Measurements from ENCODE around the gene AOPEP.
"Not testable (repeated sequence)": the region's sequence is repeated elsewhere in the genome, so short reads cannot be mapped to it uniquely, and the experiment has no call there.

AOPEP gene

GRCh38 chr9:94937214-94937903, 210.9 kb downstream of the AOPEP start:
- H3K9ac ChIP-seq (ENCODE audit: low read depth, low read length): no peak overlapping the region
- H3K27ac ChIP-seq (ENCODE audit: low read depth, low read length): no peak overlapping the region
- H3K4me1 ChIP-seq (ENCODE audit: control insufficient read depth, insufficient read depth, low read length): 0 out of 2 replicates have a peak, but pooled peaks cover 4% of the 10 kb centered on the region
- no peaks in the 10 kb centered on the region for H3K36me3 ChIP-seq (ENCODE audit: control insufficient read depth, insufficient read depth, low read length)
- H3K9me3 ChIP-seq (ENCODE audit: control insufficient read depth, insufficient read depth, low read length): no peaks in the 10 kb centered on the region
- no peak overlapping the region for H3K4me3 ChIP-seq (ENCODE audit: low read depth, low read length)
- no peaks in the 10 kb centered on the region for H3K27me3 ChIP-seq (ENCODE audit: control insufficient read depth, insufficient read depth, low read length)

GRCh38 chr9:94938384-94938783, 211.9 kb downstream of the AOPEP start:
- Histone ChIP-seq H3K9me3 (ENCODE audit: control insufficient read depth, insufficient read depth, low read length) (no peaks in the 10 kb centered on the region), H3K4me1 (ENCODE audit: control insufficient read depth, insufficient read depth, low read length) (0 out of 2 replicates have a peak, but pooled peaks cover 4% of the 10 kb centered on the region), H3K9ac (ENCODE audit: low read depth, low read length) (no peak overlapping the region), H3K27me3 (ENCODE audit: control insufficient read depth, insufficient read depth, low read length) (no peaks in the 10 kb centered on the region), H3K36me3 (ENCODE audit: control insufficient read depth, insufficient read depth, low read length) (no peaks in the 10 kb centered on the region), H3K4me3 (ENCODE audit: low read depth, low read length) (no peak overlapping the region), H3K27ac (ENCODE audit: low read depth, low read length) (peak overlapping the region; percentile 11)

- H3K9ac ChIP-seq (ENCODE audit: low read depth, low read length); H3K27ac ChIP-seq (ENCODE audit: low read depth, low read length); H3K27me3 ChIP-seq (ENCODE audit: control insufficient read depth, insufficient read depth, low read length); H3K4me1 ChIP-seq (ENCODE audit: control insufficient read depth, insufficient read depth, low read length); H3K36me3 ChIP-seq (ENCODE audit: control insufficient read depth, insufficient read depth, low read length); H3K9me3 ChIP-seq (ENCODE audit: control insufficient read depth, insufficient read depth, low read length); H3K4me3 ChIP-seq (ENCODE audit: low read depth, low read length): not testable (repeated sequence)
These were observed 213.8 kb downstream of the AOPEP start for GRCh38 chr9:94940296-94940695.

- H3K27ac ChIP-seq (ENCODE audit: low read depth, low read length): no peak overlapping the region
- H3K4me1 ChIP-seq (ENCODE audit: control insufficient read depth, insufficient read depth, low read length): 0 out of 2 replicates have a peak, but pooled peaks cover 4% of the 10 kb centered on the region
- H3K27me3 ChIP-seq (ENCODE audit: control insufficient read depth, insufficient read depth, low read length): no peaks in the 10 kb centered on the region
- H3K4me3 ChIP-seq (ENCODE audit: low read depth, low read length): no peak overlapping the region
- H3K9ac ChIP-seq (ENCODE audit: low read depth, low read length): no peak overlapping the region
- H3K9me3 ChIP-seq (ENCODE audit: control insufficient read depth, insufficient read depth, low read length): no peaks in the 10 kb centered on the region
- H3K36me3 ChIP-seq (ENCODE audit: control insufficient read depth, insufficient read depth, low read length): no peaks in the 10 kb centered on the region
These were observed 214.8 kb downstream of the AOPEP start for GRCh38 chr9:94941211-94941875.

- Histone ChIP-seq H3K36me3 (ENCODE audit: control insufficient read depth, insufficient read depth, low read length) (no peaks in the 10 kb centered on the region), H3K9ac (ENCODE audit: low read depth, low read length) (no peak overlapping the region), H3K4me1 (ENCODE audit: control insufficient read depth, insufficient read depth, low read length) (peaks cover 22% of the 10 kb centered on the region), H3K4me3 (ENCODE audit: low read depth, low read length) (no peak overlapping the region), H3K9me3 (ENCODE audit: control insufficient read depth, insufficient read depth, low read length) (no peaks in the 10 kb centered on the region), H3K27ac (ENCODE audit: low read depth, low read length) (no peak overlapping the region), H3K27me3 (ENCODE audit: control insufficient read depth, insufficient read depth, low read length) (no peaks in the 10 kb centered on the region)
These were observed 218.1 kb downstream of the AOPEP start for GRCh38 chr9:94944626-94945025.

- Histone ChIP-seq H3K9ac (ENCODE audit: low read depth, low read length) (no peak overlapping the region), H3K27ac (ENCODE audit: low read depth, low read length) (no peak overlapping the region), H3K4me3 (ENCODE audit: low read depth, low read length) (no peak overlapping the region), H3K36me3 (ENCODE audit: control insufficient read depth, insufficient read depth, low read length) (no peaks in the 10 kb centered on the region), H3K4me1 (ENCODE audit: control insufficient read depth, insufficient read depth, low read length) (peaks cover 30% of the 10 kb centered on the region), H3K9me3 (ENCODE audit: control insufficient read depth, insufficient read depth, low read length) (no peaks in the 10 kb centered on the region), H3K27me3 (ENCODE audit: control insufficient read depth, insufficient read depth, low read length) (no peaks in the 10 kb centered on the region)
These were observed 219.0 kb downstream of the AOPEP start for GRCh38 chr9:94945197-94946144.

GRCh38 chr9:94946256-94946655, 219.8 kb downstream of the AOPEP start:
- no peaks in the 10 kb centered on the region for H3K9me3 ChIP-seq (ENCODE audit: control insufficient read depth, insufficient read depth, low read length)
- no peak overlapping the region for H3K4me3 ChIP-seq (ENCODE audit: low read depth, low read length)
- peaks cover 37% of the 10 kb centered on the region for H3K4me1 ChIP-seq (ENCODE audit: control insufficient read depth, insufficient read depth, low read length)
- H3K27me3 ChIP-seq (ENCODE audit: control insufficient read depth, insufficient read depth, low read length): no peaks in the 10 kb centered on the region
- H3K36me3 ChIP-seq (ENCODE audit: control insufficient read depth, insufficient read depth, low read length): no peaks in the 10 kb centered on the region
- H3K27ac ChIP-seq (ENCODE audit: low read depth, low read length): no peak overlapping the region
- H3K9ac ChIP-seq (ENCODE audit: low read depth, low read length): no peak overlapping the region

- no peaks in the 10 kb centered on the region for H3K36me3 ChIP-seq (ENCODE audit: control insufficient read depth, insufficient read depth, low read length)
- no peak overlapping the region for H3K4me3 ChIP-seq (ENCODE audit: low read depth, low read length)
- no peaks in the 10 kb centered on the region for H3K9me3 ChIP-seq (ENCODE audit: control insufficient read depth, insufficient read depth, low read length)
- H3K27ac ChIP-seq (ENCODE audit: low read depth, low read length): peak overlapping the region; percentile 48
- H3K4me1 ChIP-seq (ENCODE audit: control insufficient read depth, insufficient read depth, low read length): peaks cover 47% of the 10 kb centered on the region
- H3K27me3 ChIP-seq (ENCODE audit: control insufficient read depth, insufficient read depth, low read length): no peaks in the 10 kb centered on the region
- H3K9ac ChIP-seq (ENCODE audit: low read depth, low read length): no peak overlapping the region
These were observed 222.2 kb downstream of the AOPEP start for GRCh38 chr9:94948567-94949235.

- no peak overlapping the region for H3K4me3 ChIP-seq (ENCODE audit: low read depth, low read length)
- no peaks in the 10 kb centered on the region for H3K27me3 ChIP-seq (ENCODE audit: control insufficient read depth, insufficient read depth, low read length)
- H3K36me3 ChIP-seq (ENCODE audit: control insufficient read depth, insufficient read depth, low read length): no peaks in the 10 kb centered on the region
- peaks cover 47% of the 10 kb centered on the region for H3K4me1 ChIP-seq (ENCODE audit: control insufficient read depth, insufficient read depth, low read length)
- H3K9me3 ChIP-seq (ENCODE audit: control insufficient read depth, insufficient read depth, low read length): no peaks in the 10 kb centered on the region
- H3K9ac ChIP-seq (ENCODE audit: low read depth, low read length): no peak overlapping the region
- peak overlapping the region; percentile 48 for H3K27ac ChIP-seq (ENCODE audit: low read depth, low read length)
These were observed 222.9 kb downstream of the AOPEP start for GRCh38 chr9:94949370-94949769.

- H3K9ac ChIP-seq (ENCODE audit: low read depth, low read length): no peak overlapping the region
- H3K9me3 ChIP-seq (ENCODE audit: control insufficient read depth, insufficient read depth, low read length): no peaks in the 10 kb centered on the region
- H3K27me3 ChIP-seq (ENCODE audit: control insufficient read depth, insufficient read depth, low read length): no peaks in the 10 kb centered on the region
- H3K27ac ChIP-seq (ENCODE audit: low read depth, low read length): no peak overlapping the region
- no peak overlapping the region for H3K4me3 ChIP-seq (ENCODE audit: low read depth, low read length)
- no peaks in the 10 kb centered on the region for H3K36me3 ChIP-seq (ENCODE audit: control insufficient read depth, insufficient read depth, low read length)
- peaks cover 47% of the 10 kb centered on the region for H3K4me1 ChIP-seq (ENCODE audit: control insufficient read depth, insufficient read depth, low read length)
These were observed 223.6 kb downstream of the AOPEP start for GRCh38 chr9:94950040-94950578.
